DOHH2 (cell line): ENCODE measurements around the gene MEI4.

Experiments
- H3F3A ChIP-seq: fragments of 200-600 bp; sonication (generic), shearing (Covaris generic); 2 replicates; pipeline ENCODE4 v1.6.0; 2016; ENCODE audit warnings: antibody characterized with exemption, mild to moderate bottlenecking; ENCODE audit not compliant: control insufficient read depth, insufficient read depth
- H3K27ac ChIP-seq: fragments of 200-600 bp; sonication (generic); 2 replicates; pipeline ENCODE4 v1.5.1; 2014; ENCODE audit warnings: low read depth, mild to moderate bottlenecking, low read length, moderate library complexity
- H3K27me3 ChIP-seq: fragments of 200-600 bp; sonication (generic); 2 replicates; pipeline ENCODE4 v1.6.1; 2014; ENCODE audit warnings: mild to moderate bottlenecking, low read length, mixed read lengths; ENCODE audit not compliant: control insufficient read depth
- H3K36me3 ChIP-seq: fragments of 200-600 bp; sonication (generic); 2 replicates; pipeline ENCODE4 v1.6.1; 2014; ENCODE audit warnings: mild to moderate bottlenecking, low read length, moderate library complexity, mixed read lengths; ENCODE audit not compliant: control insufficient read depth
- H3K4me1 ChIP-seq: fragments of 200-600 bp; sonication (generic); 2 replicates; pipeline ENCODE4 v1.6.1; 2014; ENCODE audit warnings: mild to moderate bottlenecking, low read length, mixed read lengths; ENCODE audit not compliant: control insufficient read depth
- H3K4me2 ChIP-seq: fragments of 200-600 bp; sonication (generic); 2 replicates; pipeline ENCODE4 v1.6.0; 2014; ENCODE audit warnings: mild to moderate bottlenecking, low read length, moderate library complexity
- H3K4me3 ChIP-seq: fragments of 200-600 bp; sonication (generic); 2 replicates; pipeline ENCODE4 v1.5.1; 2014; ENCODE audit warnings: mild to moderate bottlenecking, low read length, mixed read lengths
- H3K79me2 ChIP-seq: fragments of 200-600 bp; sonication (generic); 2 replicates; pipeline ENCODE4 v1.6.1; 2014; ENCODE audit warnings: mild to moderate bottlenecking, low read length, mixed read lengths; ENCODE audit not compliant: control insufficient read depth
- H3K9me2 ChIP-seq: fragments of 200-600 bp; sonication (generic); replicated peaks from 2 replicates; pipeline ENCODE4 v1.6.1; 2014; ENCODE audit warnings: mild to moderate bottlenecking, low read length, mixed read lengths; ENCODE audit not compliant: control insufficient read depth
- H3K9me3 ChIP-seq: fragments of 200-600 bp; sonication (generic); 2 replicates; pipeline ENCODE4 v1.6.1; 2014; ENCODE audit warnings: antibody characterized with exemption, low read length, mixed read lengths; ENCODE audit not compliant: control insufficient read depth, insufficient read depth
- H4K20me1 ChIP-seq: fragments of 200-600 bp; sonication (generic); 2 replicates; pipeline ENCODE4 v1.6.0; 2014; ENCODE audit warnings: low read depth, mild to moderate bottlenecking, antibody characterized with exemption, low read length, moderate library complexity; ENCODE audit not compliant: control insufficient read depth, insufficient read depth
- CTCF ChIP-seq: fragments of 200-600 bp; sonication (generic); IDR thresholded peaks from one replicate; pipeline ENCODE4 v1.5.1; 2014; ENCODE audit warnings: antibody characterized with exemption, mild to moderate bottlenecking, low read depth, low read length; ENCODE audit not compliant: poor library complexity, severe bottlenecking
- EZH2phosphoT487 ChIP-seq: fragments of 200-600 bp; sonication (generic); IDR thresholded peaks from 2 replicates; pipeline ENCODE4 v1.6.1; 2017; ENCODE audit warnings: borderline replicate concordance, mild to moderate bottlenecking, antibody characterized with exemption, low read length, moderate library complexity, mixed read lengths

The MEI4 gene

GRCh38 chr6:77812304-77812703 is 159.5 kb downstream of the MEI4 start:
- no peaks in the 10 kb centered on the region for H3K4me1 ChIP-seq
- no peaks in the 10 kb centered on the region for H3F3A ChIP-seq
- no peak overlapping the region for H3K4me2 ChIP-seq
- H3K9me3 ChIP-seq, result no peaks in the 10 kb centered on the region
- no peaks in the 10 kb centered on the region; the same call in 1 of the 2 replicates for H3K9me2 ChIP-seq
- no peak overlapping the region for H3K4me3 ChIP-seq
- H4K20me1 ChIP-seq, result no peaks in the 10 kb centered on the region
- TF ChIP-seq EZH2phosphoT487 (no peak), CTCF (no peak)
- no peak overlapping the region for H3K27ac ChIP-seq
- no peaks in the 10 kb centered on the region for H3K27me3 ChIP-seq
- H3K79me2 ChIP-seq, result no peaks in the 10 kb centered on the region
- no peaks in the 10 kb centered on the region for H3K36me3 ChIP-seq

GRCh38 chr6:77813090-77813489 is 160.3 kb downstream of the MEI4 start:
- no peak overlapping the region for H3K4me2 ChIP-seq
- no peaks in the 10 kb centered on the region for H3K36me3 ChIP-seq

GRCh38 chr6:77814119-77814518 is 161.3 kb downstream of the MEI4 start:
- Histone ChIP-seq H4K20me1 (no peaks in the 10 kb centered on the region), H3K9me3 (no peaks in the 10 kb centered on the region), H3K79me2 (no peaks in the 10 kb centered on the region), H3K36me3 (no peaks in the 10 kb centered on the region), H3K4me3 (no peak overlapping the region), H3K27me3 (no peaks in the 10 kb centered on the region), H3K9me2 (no peaks in the 10 kb centered on the region), H3K4me1 (no peaks in the 10 kb centered on the region), H3K4me2 (no peak overlapping the region), H3F3A (no peaks in the 10 kb centered on the region), H3K27ac (no peak overlapping the region)
- TF ChIP-seq EZH2phosphoT487, result no peak
- no peak for TF ChIP-seq CTCF

More at GRCh38 chr6:77813090-77813489, 160.3 kb downstream of the MEI4 start:
- Histone ChIP-seq H3K27ac (no peak overlapping the region), H3K4me3 (no peak overlapping the region), H3F3A (no peaks in the 10 kb centered on the region), H3K27me3 (no peaks in the 10 kb centered on the region), H4K20me1 (no peaks in the 10 kb centered on the region), H3K9me3 (no peaks in the 10 kb centered on the region), H3K9me2 (no peaks in the 10 kb centered on the region), H3K79me2 (no peaks in the 10 kb centered on the region), H3K4me1 (no peaks in the 10 kb centered on the region)
- TF ChIP-seq CTCF (no peak), EZH2phosphoT487 (no peak)

GRCh38 chr6:77815531-77815930 is 162.7 kb downstream of the MEI4 start:
- Histone ChIP-seq H3K27ac (no peak overlapping the region), H3K4me3 (no peak overlapping the region), H3K27me3 (no peaks in the 10 kb centered on the region), H3K9me3 (no peaks in the 10 kb centered on the region), H3K9me2 (no peaks in the 10 kb centered on the region), H3K36me3 (no peaks in the 10 kb centered on the region), H3K4me2 (no peak overlapping the region), H4K20me1 (no peaks in the 10 kb centered on the region), H3K79me2 (no peaks in the 10 kb centered on the region), H3F3A (no peaks in the 10 kb centered on the region), H3K4me1 (no peaks in the 10 kb centered on the region)
- TF ChIP-seq EZH2phosphoT487 (no peak), CTCF (no peak)
